Keratinocyte (primary cell): Measurements from ENCODE around the gene CCDC71.

Experiments used
- CTCF ChIP-seq, 3 experiments: IDR thresholded peaks in 1 of 3; conservative IDR thresholded peaks in 1 of 3; optimal IDR thresholded peaks in 1 of 3; 2 replicates in 2 of 3; 3 replicates in 1 of 3; pipeline versions ENCODE3 to v1.5.1; 2011; ENCODE audit warnings: low read length in 3 of 3, mild to moderate bottlenecking in 3 of 3, moderate library complexity in 2 of 3, control low read depth in 1 of 3, inconsistent platforms in 1 of 3; ENCODE audit not compliant: insufficient read depth in 2 of 3; ENCODE audit errors: extremely low read depth in 1 of 3
- EZH2 ChIP-seq: IDR thresholded peaks from one replicate; pipeline ENCODE4 v1.6.1; 2012; ENCODE audit warnings: inconsistent platforms, mild to moderate bottlenecking, low read length, moderate library complexity

- TF ChIP-seq CTCF (optimal IDR thresholded peaks at IDR 0.05 in 1 of 3, IDR thresholded peaks at IDR 0.05 in 1 of 3, conservative IDR thresholded peaks at IDR 0.05 in 1 of 3; ENCODE audit: extremely low read depth in 1 of 3, insufficient read depth in 2 of 3, low read length in 3 of 3), result no peak
- TF ChIP-seq EZH2, result no peak
Measured at GRCh38 chr3:49133226-49133951, 32.7 kb downstream of the CCDC71 start.
